ENCODE results near the gene DSC2. TPM values are rescaled to one million over a fixed set of nuclear protein-coding genes. Genes with fewer than 3 reads are reported as not detected.

Gene DSC2
- polyA plus RNA-seq, 1 donor from 2014 or later: 16.3 TPM

- H3K9me2 ChIP-seq (ENCODE audit: insufficient read depth, low read length): no peaks in the 10 kb centered on the region
- H3F3A ChIP-seq (ENCODE audit: insufficient read depth, low read length, poor library complexity, severe bottlenecking): no peaks in the 10 kb centered on the region
- H4K20me1 ChIP-seq (ENCODE audit: insufficient read depth): no peaks in the 10 kb centered on the region
- H3K4me3 ChIP-seq (ENCODE audit: low read length): no peak overlapping the region
- TF ChIP-seq, protein P1, sequence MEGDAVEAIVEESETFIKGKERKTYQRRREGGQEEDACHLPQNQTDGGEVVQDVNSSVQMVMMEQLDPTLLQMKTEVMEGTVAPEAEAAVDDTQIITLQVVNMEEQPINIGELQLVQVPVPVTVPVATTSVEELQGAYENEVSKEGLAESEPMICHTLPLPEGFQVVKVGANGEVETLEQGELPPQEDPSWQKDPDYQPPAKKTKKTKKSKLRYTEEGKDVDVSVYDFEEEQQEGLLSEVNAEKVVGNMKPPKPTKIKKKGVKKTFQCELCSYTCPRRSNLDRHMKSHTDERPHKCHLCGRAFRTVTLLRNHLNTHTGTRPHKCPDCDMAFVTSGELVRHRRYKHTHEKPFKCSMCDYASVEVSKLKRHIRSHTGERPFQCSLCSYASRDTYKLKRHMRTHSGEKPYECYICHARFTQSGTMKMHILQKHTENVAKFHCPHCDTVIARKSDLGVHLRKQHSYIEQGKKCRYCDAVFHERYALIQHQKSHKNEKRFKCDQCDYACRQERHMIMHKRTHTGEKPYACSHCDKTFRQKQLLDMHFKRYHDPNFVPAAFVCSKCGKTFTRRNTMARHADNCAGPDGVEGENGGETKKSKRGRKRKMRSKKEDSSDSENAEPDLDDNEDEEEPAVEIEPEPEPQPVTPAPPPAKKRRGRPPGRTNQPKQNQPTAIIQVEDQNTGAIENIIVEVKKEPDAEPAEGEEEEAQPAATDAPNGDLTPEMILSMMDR (IDR thresholded peaks at IDR 0.05; ENCODE audit: poor library complexity, severe bottlenecking): no peak
- no peak for TF ChIP-seq EP300 (conservative IDR thresholded peaks at IDR 0.05; ENCODE audit: poor library complexity, severe bottlenecking)
- no peak for TF ChIP-seq SMC3 (conservative IDR thresholded peaks at IDR 0.05; ENCODE audit: poor library complexity)
- TF ChIP-seq EZH2 (IDR thresholded peaks at IDR 0.05; ENCODE audit: borderline replicate concordance, insufficient read depth, low read length, poor library complexity, severe bottlenecking): no peak
- TF ChIP-seq TAF1 (IDR thresholded peaks at IDR 0.05; ENCODE audit: low read depth): no peak
- no peak for TF ChIP-seq RAD21 (conservative IDR thresholded peaks at IDR 0.05)
- TF ChIP-seq MXI1 (conservative IDR thresholded peaks at IDR 0.05; ENCODE audit: poor library complexity, severe bottlenecking): no peak
- TF ChIP-seq POLR2AphosphoS5 (IDR thresholded peaks at IDR 0.05): no peak
- TF ChIP-seq, protein P2, sequence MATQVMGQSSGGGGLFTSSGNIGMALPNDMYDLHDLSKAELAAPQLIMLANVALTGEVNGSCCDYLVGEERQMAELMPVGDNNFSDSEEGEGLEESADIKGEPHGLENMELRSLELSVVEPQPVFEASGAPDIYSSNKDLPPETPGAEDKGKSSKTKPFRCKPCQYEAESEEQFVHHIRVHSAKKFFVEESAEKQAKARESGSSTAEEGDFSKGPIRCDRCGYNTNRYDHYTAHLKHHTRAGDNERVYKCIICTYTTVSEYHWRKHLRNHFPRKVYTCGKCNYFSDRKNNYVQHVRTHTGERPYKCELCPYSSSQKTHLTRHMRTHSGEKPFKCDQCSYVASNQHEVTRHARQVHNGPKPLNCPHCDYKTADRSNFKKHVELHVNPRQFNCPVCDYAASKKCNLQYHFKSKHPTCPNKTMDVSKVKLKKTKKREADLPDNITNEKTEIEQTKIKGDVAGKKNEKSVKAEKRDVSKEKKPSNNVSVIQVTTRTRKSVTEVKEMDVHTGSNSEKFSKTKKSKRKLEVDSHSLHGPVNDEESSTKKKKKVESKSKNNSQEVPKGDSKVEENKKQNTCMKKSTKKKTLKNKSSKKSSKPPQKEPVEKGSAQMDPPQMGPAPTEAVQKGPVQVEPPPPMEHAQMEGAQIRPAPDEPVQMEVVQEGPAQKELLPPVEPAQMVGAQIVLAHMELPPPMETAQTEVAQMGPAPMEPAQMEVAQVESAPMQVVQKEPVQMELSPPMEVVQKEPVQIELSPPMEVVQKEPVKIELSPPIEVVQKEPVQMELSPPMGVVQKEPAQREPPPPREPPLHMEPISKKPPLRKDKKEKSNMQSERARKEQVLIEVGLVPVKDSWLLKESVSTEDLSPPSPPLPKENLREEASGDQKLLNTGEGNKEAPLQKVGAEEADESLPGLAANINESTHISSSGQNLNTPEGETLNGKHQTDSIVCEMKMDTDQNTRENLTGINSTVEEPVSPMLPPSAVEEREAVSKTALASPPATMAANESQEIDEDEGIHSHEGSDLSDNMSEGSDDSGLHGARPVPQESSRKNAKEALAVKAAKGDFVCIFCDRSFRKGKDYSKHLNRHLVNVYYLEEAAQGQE (IDR thresholded peaks at IDR 0.05; ENCODE audit: borderline replicate concordance): no peak
- no peaks in the 10 kb centered on the region for H3K9me3 ChIP-seq (ENCODE audit: low read length)
- H2AFZ ChIP-seq (ENCODE audit: low read depth, low read length): no peak overlapping the region
- H3K79me2 ChIP-seq (replicated peaks; ENCODE audit: insufficient read depth, low read length): no peaks in the 10 kb centered on the region
- no peaks in the 10 kb centered on the region for H3K27me3 ChIP-seq (ENCODE audit: insufficient read depth, low read depth, low read length)
- H3K36me3 ChIP-seq (ENCODE audit: insufficient read depth, low read length): no peaks in the 10 kb centered on the region
- no peak overlapping the region for H3K27ac ChIP-seq (ENCODE audit: low read length)
- H3K4me2 ChIP-seq (ENCODE audit: low read length): no peak overlapping the region
- no peak overlapping the region for H3K9ac ChIP-seq (ENCODE audit: low read length)
Measured at GRCh38 chr18:31050635-31051034, 51.6 kb downstream of the DSC2 start.

DNA sequence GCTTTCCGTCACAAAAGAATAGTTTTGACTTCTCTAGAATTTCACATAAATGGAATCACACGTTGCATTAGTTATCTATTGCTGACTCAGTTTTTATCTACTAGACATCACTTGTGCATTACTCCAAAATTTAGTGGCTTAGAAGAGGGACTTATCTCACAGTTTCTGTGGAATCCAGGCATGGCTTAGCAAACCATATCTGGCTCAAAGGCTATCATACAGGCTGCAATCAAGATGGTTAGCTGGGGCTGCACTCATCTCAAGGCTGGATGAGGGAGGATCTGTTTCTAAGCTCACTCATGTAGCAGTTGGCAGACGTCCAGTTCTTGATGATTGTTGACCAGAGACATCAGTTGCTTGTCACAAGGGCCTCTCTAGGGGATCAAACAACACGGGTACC is 53.0 kb downstream of the DSC2 start:
- no peaks in the 10 kb centered on the region for H3K9me2 ChIP-seq (ENCODE audit: insufficient read depth, low read length)
- H3K27ac ChIP-seq (ENCODE audit: low read length): no peak overlapping the region
- no peak overlapping the region for H3K4me2 ChIP-seq (ENCODE audit: low read length)
- H3K9ac ChIP-seq (ENCODE audit: low read length): no peak overlapping the region
- no peaks in the 10 kb centered on the region for H4K20me1 ChIP-seq (ENCODE audit: insufficient read depth)
- no peak overlapping the region for H2AFZ ChIP-seq (ENCODE audit: low read depth, low read length)
- H3K4me3 ChIP-seq (ENCODE audit: low read length): no peak overlapping the region
- no peaks in the 10 kb centered on the region for H3F3A ChIP-seq (ENCODE audit: insufficient read depth, low read length, poor library complexity, severe bottlenecking)
- no peaks in the 10 kb centered on the region for H3K9me3 ChIP-seq (ENCODE audit: low read length)
- H3K36me3 ChIP-seq (ENCODE audit: insufficient read depth, low read length): no peaks in the 10 kb centered on the region
- H3K79me2 ChIP-seq (replicated peaks; ENCODE audit: insufficient read depth, low read length): no peaks in the 10 kb centered on the region
- TF ChIP-seq EP300 (conservative IDR thresholded peaks at IDR 0.05; ENCODE audit: poor library complexity, severe bottlenecking) (no peak), TAF1 (IDR thresholded peaks at IDR 0.05; ENCODE audit: low read depth) (no peak), MXI1 (conservative IDR thresholded peaks at IDR 0.05; ENCODE audit: poor library complexity, severe bottlenecking) (no peak), RAD21 (conservative IDR thresholded peaks at IDR 0.05) (no peak), POLR2AphosphoS5 (IDR thresholded peaks at IDR 0.05) (no peak), SMC3 (conservative IDR thresholded peaks at IDR 0.05; ENCODE audit: poor library complexity) (no peak), EZH2 (IDR thresholded peaks at IDR 0.05; ENCODE audit: borderline replicate concordance, insufficient read depth, low read length, poor library complexity, severe bottlenecking) (no peak)
- TF ChIP-seq, protein P1 (IDR thresholded peaks at IDR 0.05; ENCODE audit: poor library complexity, severe bottlenecking): no peak
- TF ChIP-seq, protein P2 (IDR thresholded peaks at IDR 0.05; ENCODE audit: borderline replicate concordance): no peak
- peaks cover 8% of the 10 kb centered on the region for H3K27me3 ChIP-seq (ENCODE audit: insufficient read depth, low read depth, low read length)

Measured in neural cell (in vitro differentiated cells).